Trophoblast cell (in vitro differentiated cells and primary cell): ENCODE data around the gene MAPKAPK2.
A peak's percentile ranks its signal among the peaks of the same experiment; 100 is the strongest.

Experiments used
- DNase-seq, 2 donors: peaks; one replicate each; pipeline ENCODE4 v3.0.0-alpha.2; 2016
- H2AFZ ChIP-seq: 2 replicates; pipeline ENCODE4 v1.6.1; 2013; ENCODE audit warnings: low read length, moderate library complexity, mild to moderate bottlenecking; ENCODE audit not compliant: insufficient read depth, poor library complexity
- H2AK5ac ChIP-seq: 2 replicates; pipeline ENCODE4 v1.6.1; 2013; ENCODE audit warnings: mild to moderate bottlenecking, low read length
- H2BK120ac ChIP-seq: 2 replicates; pipeline ENCODE4 v1.6.1; 2013; ENCODE audit warnings: low read length, mild to moderate bottlenecking, moderate library complexity; ENCODE audit not compliant: insufficient read depth, poor library complexity
- H2BK12ac ChIP-seq: 2 replicates; pipeline ENCODE4 v1.6.1; 2013; ENCODE audit warnings: mild to moderate bottlenecking, low read length, moderate library complexity
- H2BK5ac ChIP-seq: 2 replicates; pipeline ENCODE4 v1.6.1; 2013; ENCODE audit warnings: low read length, low read depth, moderate library complexity, mild to moderate bottlenecking; ENCODE audit not compliant: poor library complexity
- H3K14ac ChIP-seq: 2 replicates; pipeline ENCODE4 v1.6.1; 2013; ENCODE audit warnings: mild to moderate bottlenecking, low read length
- H3K18ac ChIP-seq: 2 replicates; pipeline ENCODE4 v1.6.1; 2013; ENCODE audit warnings: mild to moderate bottlenecking, low read length
- H3K23ac ChIP-seq: 2 replicates; pipeline ENCODE4 v1.6.1; 2013; ENCODE audit warnings: low read length
- H3K27ac ChIP-seq: 2 replicates; pipeline ENCODE4 v1.5.1; 2013; ENCODE audit warnings: low read depth, mild to moderate bottlenecking, inconsistent platforms, low read length, moderate library complexity
- H3K27me3 ChIP-seq: 2 replicates; pipeline ENCODE4 v1.6.1; 2013; ENCODE audit warnings: inconsistent platforms, mild to moderate bottlenecking, low read length, moderate library complexity; ENCODE audit not compliant: insufficient read depth
- H3K36me3 ChIP-seq, 2 experiments: 1 replicate in 1 of 2; 2 replicates in 1 of 2; pipeline ENCODE4 v1.6.1; 2013; ENCODE audit warnings: low read length in 2 of 2, mild to moderate bottlenecking in 2 of 2, moderate library complexity in 1 of 2; ENCODE audit not compliant: insufficient read depth in 2 of 2, control insufficient read depth in 1 of 2
- H3K4ac ChIP-seq: 2 replicates; pipeline ENCODE4 v1.6.1; 2013; ENCODE audit warnings: low read depth, mild to moderate bottlenecking, low read length, moderate library complexity
- H3K4me1 ChIP-seq, 2 experiments: 1 replicate in 1 of 2; 2 replicates in 1 of 2; pipeline ENCODE4 v1.6.1; 2013; ENCODE audit warnings: low read length in 2 of 2, mild to moderate bottlenecking in 2 of 2, moderate library complexity in 1 of 2; ENCODE audit not compliant: insufficient read depth in 2 of 2, control insufficient read depth in 1 of 2
- H3K4me2 ChIP-seq: 2 replicates; pipeline ENCODE4 v1.6.1; 2013; ENCODE audit warnings: inconsistent platforms, mild to moderate bottlenecking, low read length, moderate library complexity
- H3K4me3 ChIP-seq: 2 replicates; pipeline ENCODE4 v1.5.1; 2013; ENCODE audit warnings: mild to moderate bottlenecking, low read depth, low read length, inconsistent platforms
- H3K79me1 ChIP-seq: one replicate; pipeline ENCODE4 v1.6.1; 2013; ENCODE audit warnings: low read length
- H3K79me2 ChIP-seq: 2 replicates; pipeline ENCODE4 v1.6.1; 2013; ENCODE audit warnings: low read length, mild to moderate bottlenecking; ENCODE audit not compliant: control insufficient read depth, insufficient read depth, poor library complexity
- H3K9ac ChIP-seq: 2 replicates; pipeline ENCODE4 v1.6.1; 2013; ENCODE audit warnings: mild to moderate bottlenecking, low read length
- H3K9me3 ChIP-seq: 2 replicates; pipeline ENCODE4 v1.6.1; 2013; ENCODE audit warnings: low read depth, mild to moderate bottlenecking, control low read depth, inconsistent platforms, low read length; ENCODE audit not compliant: insufficient read depth
- H4K12ac ChIP-seq: 2 replicates; pipeline ENCODE4 v1.6.1; 2013; ENCODE audit warnings: low read depth, mild to moderate bottlenecking, low read length, moderate library complexity
- H4K8ac ChIP-seq: 2 replicates; pipeline ENCODE4 v1.6.1; 2013; ENCODE audit warnings: low read depth, mild to moderate bottlenecking, low read length, moderate library complexity
- H4K91ac ChIP-seq: one replicate; pipeline ENCODE4 v1.6.1; 2013; ENCODE audit warnings: low read depth, mild to moderate bottlenecking, low read length, moderate library complexity
- WGBS: extraction: QIAGEN DNeasy Blood & Tissue Kit; methylation state at CpG from one replicate; pipeline ENCODE4 v1.1.7; 2013; ENCODE audit warnings: missing lambda C conversion rate; ENCODE audit not compliant: insufficient read length, insufficient coverage; ENCODE audit errors: extremely low coverage; 5-methylcytosine and 5-hydroxymethylcytosine counted together

MAPKAPK2 gene

GRCh38 chr1:206674745-206675175 lies 9.9 kb upstream of the MAPKAPK2 start:
- Histone ChIP-seq H3K14ac (no peak overlapping the region), H3K4me3 (no peak overlapping the region)

DNA sequence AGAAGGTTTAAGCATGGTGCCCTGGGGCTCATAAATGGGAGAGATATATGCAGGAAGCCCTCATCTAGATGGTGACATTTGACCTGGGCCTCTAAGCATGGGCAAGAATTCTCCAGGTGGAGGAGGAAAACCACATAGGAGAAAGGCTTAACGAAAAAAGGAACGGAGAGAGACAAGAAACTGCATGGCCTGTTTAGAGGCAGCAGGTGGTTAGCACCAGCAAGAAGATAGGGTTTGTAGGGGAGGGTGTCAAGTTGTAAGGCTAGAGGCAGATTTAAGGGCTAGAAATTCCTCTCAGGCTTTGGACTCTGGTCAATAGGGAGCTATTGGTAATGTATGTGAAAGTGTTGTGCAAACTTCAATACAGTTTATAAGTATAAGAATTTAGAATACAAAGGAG lies 8.2 kb upstream of the MAPKAPK2 start:
- no peaks in the 10 kb centered on the region for H3K27me3 ChIP-seq
- H3K79me2 ChIP-seq, result no peaks in the 10 kb centered on the region
- no peaks in the 10 kb centered on the region for H3K4me1 ChIP-seq
- H2AK5ac ChIP-seq, result no peak overlapping the region
- H4K8ac ChIP-seq, result no peak overlapping the region
- no peak overlapping the region for H3K14ac ChIP-seq
- H4K91ac ChIP-seq, result no peak overlapping the region
- DNase-seq, result no peak
- H3K18ac ChIP-seq, result no peak overlapping the region
- no CpG with 5 or more reads among the region's 2 CpGs for WGBS
- no peak overlapping the region for H3K4me2 ChIP-seq
- no peak overlapping the region for H3K27ac ChIP-seq
- H3K79me1 ChIP-seq, result no peaks in the 10 kb centered on the region
- H3K9ac ChIP-seq, result no peak overlapping the region
- H3K4me3 ChIP-seq, result no peak overlapping the region
- H2AFZ ChIP-seq, result no peak overlapping the region
- no peak overlapping the region for H4K12ac ChIP-seq
- no peak overlapping the region for H2BK12ac ChIP-seq
- no peak overlapping the region for H3K4ac ChIP-seq
- H2BK5ac ChIP-seq, result no peak overlapping the region
- no peak overlapping the region for H2BK120ac ChIP-seq
- no peak overlapping the region for H3K23ac ChIP-seq
- no peaks in the 10 kb centered on the region for H3K36me3 ChIP-seq
- H3K9me3 ChIP-seq, result no peaks in the 10 kb centered on the region

More at GRCh38 chr1:206674745-206675175, 9.9 kb upstream of the MAPKAPK2 start:
- H3K18ac ChIP-seq, result no peak overlapping the region
- H3K27ac ChIP-seq, result no peak overlapping the region
- no peak overlapping the region for H2BK5ac ChIP-seq
- no peak overlapping the region for H3K23ac ChIP-seq
- H4K91ac ChIP-seq, result no peak overlapping the region
- H3K79me2 ChIP-seq, result no peaks in the 10 kb centered on the region
- no peaks in the 10 kb centered on the region for H3K9me3 ChIP-seq
- H3K4ac ChIP-seq, result no peak overlapping the region
- H2BK12ac ChIP-seq, result no peak overlapping the region
- no peak overlapping the region for H2AK5ac ChIP-seq
- no peak overlapping the region for H3K9ac ChIP-seq
- peak; percentile 61 to 68 for DNase-seq
- no peak overlapping the region for H4K12ac ChIP-seq
- H2BK120ac ChIP-seq, result no peak overlapping the region
- H3K79me1 ChIP-seq, result no peaks in the 10 kb centered on the region
- no CpG with 5 or more reads among the region's 1 CpG for WGBS
- H3K4me1 ChIP-seq, result no peaks in the 10 kb centered on the region
- no peaks in the 10 kb centered on the region for H3K27me3 ChIP-seq
- no peak overlapping the region for H2AFZ ChIP-seq
- no peak overlapping the region for H3K4me2 ChIP-seq
- H4K8ac ChIP-seq, result no peak overlapping the region
- H3K36me3 ChIP-seq, result no peaks in the 10 kb centered on the region

GRCh38 chr1:206678490-206678889 lies 6.2 kb upstream of the MAPKAPK2 start:
- Histone ChIP-seq H3K79me1 (no peaks in the 10 kb centered on the region), H2AK5ac (no peak overlapping the region), H3K4me3 (no peak overlapping the region), H2BK12ac (no peak overlapping the region), H3K79me2 (no peaks in the 10 kb centered on the region), H2BK5ac (no peak overlapping the region), H3K18ac (no peak overlapping the region), H3K36me3 (no peaks in the 10 kb centered on the region), H3K4me2 (no peak overlapping the region), H3K4me1 (no peaks in the 10 kb centered on the region), H4K12ac (no peak overlapping the region), H4K8ac (no peak overlapping the region), H3K27ac (no peak overlapping the region), H3K4ac (no peak overlapping the region), H3K27me3 (peaks cover 3% of the 10 kb centered on the region), H3K14ac (no peak overlapping the region), H4K91ac (no peak overlapping the region), H3K23ac (no peak overlapping the region), H3K9ac (no peak overlapping the region), H2BK120ac (no peak overlapping the region), H3K9me3 (no peaks in the 10 kb centered on the region), H2AFZ (no peak overlapping the region)
- no CpG with 5 or more reads among the region's 3 CpGs for WGBS
- no peak for DNase-seq

DNA sequence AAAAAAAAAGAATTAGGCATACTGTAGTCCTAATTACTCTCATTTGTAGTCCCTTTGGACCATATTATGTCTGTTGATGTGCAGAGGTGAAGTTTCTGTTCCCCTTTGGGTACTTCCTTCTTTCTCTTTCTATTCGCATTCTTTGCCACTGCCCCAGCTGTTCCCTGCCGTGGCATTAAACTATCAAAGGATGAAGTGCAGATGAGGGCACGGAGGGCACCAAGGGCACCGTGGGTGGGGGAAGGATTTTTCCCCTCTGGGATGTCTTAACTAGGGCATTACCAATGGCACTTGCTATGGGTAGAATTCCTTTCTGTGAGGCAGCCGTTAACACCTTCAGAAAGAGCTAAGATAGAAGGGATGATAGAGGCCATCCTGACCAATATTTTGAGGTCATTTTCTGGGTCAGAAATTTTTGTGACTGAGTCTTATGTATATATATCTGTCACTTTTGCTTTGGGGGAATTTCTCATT lies 4.9 kb upstream of the MAPKAPK2 start:
- Histone ChIP-seq H2AFZ (no peak overlapping the region), H3K4me1 (peaks cover 0 to 3% of the 10 kb centered on the region in 2 experiments), H3K4me3 (no peak overlapping the region), H2BK12ac (no peak overlapping the region), H3K79me2 (no peaks in the 10 kb centered on the region), H3K36me3 (no peaks in the 10 kb centered on the region), H2BK120ac (no peak overlapping the region), H3K9ac (no peak overlapping the region), H3K4ac (no peak overlapping the region), H3K27me3 (peaks cover 4% of the 10 kb centered on the region), H4K12ac (no peak overlapping the region), H2AK5ac (no peak overlapping the region), H3K27ac (no peak overlapping the region), H2BK5ac (no peak overlapping the region), H3K18ac (no peak overlapping the region), H3K23ac (no peak overlapping the region), H4K91ac (no peak overlapping the region), H4K8ac (no peak overlapping the region), H3K9me3 (no peaks in the 10 kb centered on the region), H3K4me2 (no peak overlapping the region), H3K14ac (no peak overlapping the region), H3K79me1 (no peaks in the 10 kb centered on the region)
- no peak for DNase-seq
- WGBS, result no CpG with 5 or more reads among the region's 5 CpGs
